IMR-90 (cell line): ENCODE results near the gene LCE3B. TPM values are rescaled to one million over a fixed set of nuclear protein-coding genes. Genes with fewer than 3 reads are reported as not detected.

Experiments used
- ATAC-seq: fragments of 200-7000 bp; cut with Tn5 transposase; 2 replicates; pipeline ENCODE4 v1.9.1; 2020; ENCODE audit warnings: low read depth, mild to moderate bottlenecking, moderate library complexity
- BruUV-seq: library from RNA; stranded (reverse); fragments of 400-500 nt; replicated peaks from 2 replicates; lab custom pipeline; 2021; lab: Mats Ljungman, UMichigan
- CTCF ChIA-PET: fragments of 300-600 bp; formaldehyde crosslinking; extraction: SDS; loops from one replicate; lab custom pipeline; 2021; ENCODE audit warnings: antibody characterized with exemption; lab: Yijun Ruan, JAX
- POLR2A ChIA-PET: fragments of 300-600 bp; sonication (Branson Sonifier 250); formaldehyde crosslinking; loops from one replicate; lab custom pipeline; 2022; ENCODE audit warnings: antibody characterized with exemption; ENCODE audit not compliant: unreplicated experiment; lab: Charles Lee
- DNase-seq: peaks from one replicate; pipeline ENCODE4 v3.0.0; 2013
- H2AFZ ChIP-seq: replicated peaks from 2 replicates; pipeline ENCODE3; 2013; ENCODE audit warnings: low read length, mild to moderate bottlenecking; ENCODE audit not compliant: poor library complexity
- H2AK5ac ChIP-seq: 2 replicates; pipeline ENCODE4 v1.6.1; 2013; ENCODE audit warnings: low read depth, low read length, inconsistent platforms
- H2AK9ac ChIP-seq: replicated peaks from 2 replicates; pipeline ENCODE3; 2013; ENCODE audit warnings: mild to moderate bottlenecking, low read depth, low read length, moderate library complexity; ENCODE audit not compliant: poor library complexity
- H2BK120ac ChIP-seq: 2 replicates; pipeline ENCODE4 v1.6.1; 2013; ENCODE audit warnings: low read depth, low read length, inconsistent platforms
- H2BK15ac ChIP-seq: 3 replicates; pipeline ENCODE4 v1.6.1; 2013; ENCODE audit warnings: low read depth, low read length, inconsistent platforms
- H2BK20ac ChIP-seq: 2 replicates; pipeline ENCODE4 v1.6.1; 2013; ENCODE audit warnings: low read depth, mild to moderate bottlenecking, inconsistent platforms, low read length, moderate library complexity
- H2BK5ac ChIP-seq: 2 replicates; pipeline ENCODE4 v1.6.1; 2013; ENCODE audit warnings: mild to moderate bottlenecking, low read depth, low read length, inconsistent platforms; ENCODE audit not compliant: poor library complexity, severe bottlenecking
- H3K14ac ChIP-seq: replicated peaks from 2 replicates; pipeline ENCODE4 v1.6.1; 2013; ENCODE audit warnings: low read depth, low read length, inconsistent platforms
- H3K18ac ChIP-seq: 2 replicates; pipeline ENCODE4 v1.6.1; 2013; ENCODE audit warnings: low read depth, low read length, control low read depth
- H3K23ac ChIP-seq: 2 replicates; pipeline ENCODE4 v1.6.1; 2013; ENCODE audit warnings: low read depth, low read length, inconsistent platforms
- H3K27ac ChIP-seq: 2 replicates; pipeline ENCODE4 v1.5.1; 2013; ENCODE audit warnings: mild to moderate bottlenecking, control low read depth, low read length; ENCODE audit not compliant: insufficient read depth
- H3K27me3 ChIP-seq: 2 replicates; pipeline ENCODE4 v1.6.1; 2013; ENCODE audit warnings: low read length; ENCODE audit not compliant: control insufficient read depth, insufficient read depth
- H3K36me3 ChIP-seq: 2 replicates; pipeline ENCODE4 v1.6.1; 2013; ENCODE audit warnings: low read length, mixed read lengths; ENCODE audit not compliant: control insufficient read depth, insufficient read depth
- H3K4ac ChIP-seq: 2 replicates; pipeline ENCODE4 v1.6.1; 2013; ENCODE audit warnings: low read depth, low read length, inconsistent platforms
- H3K4me1 ChIP-seq: 2 replicates; pipeline ENCODE4 v1.6.1; 2013; ENCODE audit warnings: low read length, mixed read lengths; ENCODE audit not compliant: control insufficient read depth, insufficient read depth
- H3K4me2 ChIP-seq: 2 replicates; pipeline ENCODE4 v1.6.1; 2013; ENCODE audit warnings: low read depth, mild to moderate bottlenecking, control low read depth, low read length, moderate library complexity
- H3K4me3 ChIP-seq: 2 replicates; pipeline ENCODE4 v1.5.1; 2013; ENCODE audit warnings: low read depth, mild to moderate bottlenecking, control low read depth, low read length, moderate library complexity; ENCODE audit not compliant: insufficient read depth
- H3K56ac ChIP-seq: 2 replicates; pipeline ENCODE4 v1.6.1; 2013; ENCODE audit warnings: low read length, inconsistent platforms; ENCODE audit not compliant: insufficient read depth; ENCODE audit errors: extremely low read depth
- H3K79me1 ChIP-seq, 2 experiments: 2 replicates each; pipeline ENCODE4 v1.6.1; 2013; ENCODE audit warnings: low read length in 2 of 2, inconsistent platforms in 1 of 2, low read depth in 1 of 2
- H3K9ac ChIP-seq: 2 replicates; pipeline ENCODE4 v1.6.1; 2013; ENCODE audit warnings: low read depth, low read length, control low read depth
- H3K9me1 ChIP-seq: 2 replicates; pipeline ENCODE4 v1.6.1; 2013; ENCODE audit warnings: low read length, inconsistent platforms; ENCODE audit not compliant: insufficient read depth
- H3K9me3 ChIP-seq: 2 replicates; pipeline ENCODE4 v1.6.1; 2013; ENCODE audit warnings: low read length; ENCODE audit not compliant: control insufficient read depth, insufficient read depth
- H4K20me1 ChIP-seq: 2 replicates; pipeline ENCODE4 v1.6.1; 2013; ENCODE audit warnings: low read length, inconsistent platforms; ENCODE audit not compliant: insufficient read depth
- H4K5ac ChIP-seq: 2 replicates; pipeline ENCODE4 v1.6.1; 2013; ENCODE audit warnings: mild to moderate bottlenecking, low read depth, low read length, control low read depth
- H4K8ac ChIP-seq, 2 experiments: 2 replicates each; pipeline ENCODE4 v1.6.1; 2013; ENCODE audit warnings: low read depth in 2 of 2, low read length in 2 of 2, control low read depth in 1 of 2, inconsistent platforms in 1 of 2
- H4K91ac ChIP-seq: 2 replicates; pipeline ENCODE4 v1.6.1; 2013; ENCODE audit warnings: low read depth, low read length, inconsistent platforms; ENCODE audit not compliant: insufficient read depth
- CEBPB ChIP-seq: IDR thresholded peaks from 2 replicates; pipeline ENCODE4 v1.6.1; 2012; ENCODE audit warnings: low read depth, low read length, improper control_type of control experiment
- CHD1 ChIP-seq: IDR thresholded peaks from 2 replicates; pipeline ENCODE4 v1.6.1; 2012; ENCODE audit warnings: low read depth, low read length, improper control_type of control experiment
- FOS ChIP-seq: fragments of 150-350 bp; IDR thresholded peaks from 2 replicates; pipeline ENCODE4 v1.6.1; 2016; ENCODE audit warnings: low read depth, low read length
- MAZ ChIP-seq: IDR thresholded peaks from 2 replicates; pipeline ENCODE4 v1.6.1; 2012; ENCODE audit warnings: low read depth, mild to moderate bottlenecking, low read length, improper control_type of control experiment, moderate library complexity, borderline replicate concordance
- MXI1 ChIP-seq: IDR thresholded peaks from 2 replicates; pipeline ENCODE4 v1.6.1; 2012; ENCODE audit warnings: low read depth, mild to moderate bottlenecking, low read length, moderate library complexity, borderline replicate concordance
- NFE2L2 ChIP-seq: fragments of 150-350 bp; IDR thresholded peaks from 2 replicates; pipeline ENCODE4 v1.6.1; 2016; ENCODE audit warnings: low read depth, mild to moderate bottlenecking, low read length
- POLR2A ChIP-seq: IDR thresholded peaks from 2 replicates; pipeline ENCODE4 v1.6.1; 2012; ENCODE audit warnings: mild to moderate bottlenecking, low read depth, low read length
- RAD21 ChIP-seq: IDR thresholded peaks from 2 replicates; pipeline ENCODE4 v1.6.1; 2012; ENCODE audit warnings: low read length, improper control_type of control experiment
- RCOR1 ChIP-seq: IDR thresholded peaks from 2 replicates; pipeline ENCODE4 v1.6.1; 2012; ENCODE audit warnings: mild to moderate bottlenecking, low read length, improper control_type of control experiment; ENCODE audit not compliant: insufficient replicate concordance
- RFX5 ChIP-seq: IDR thresholded peaks from 2 replicates; pipeline ENCODE4 v1.8.0; 2012; ENCODE audit warnings: low read depth, mild to moderate bottlenecking, low read length, moderate library complexity
- SMC3 ChIP-seq: fragments of 150-350 bp; IDR thresholded peaks from 2 replicates; pipeline ENCODE4 v1.6.1; 2016; ENCODE audit warnings: low read depth, mild to moderate bottlenecking, antibody characterized with exemption, low read length, moderate library complexity
- WGBS, 2 experiments: methylation state at CpG; one replicate each; pipeline versions ENCODE4 v1.1.5 to v1.1.7; 2013; ENCODE audit warnings: missing lambda C conversion rate in 2 of 2; ENCODE audit not compliant: insufficient read length in 1 of 2; ENCODE audit errors: extremely low coverage in 2 of 2; 5-methylcytosine and 5-hydroxymethylcytosine counted together
- dilution Hi-C: fragments of 300-500 bp; cut with HindIII; formaldehyde crosslinking; loops from one replicate; pipeline ENCODE4 v1.14.3; 2018; ENCODE audit warnings: low sequenced_read_pairs; ENCODE audit not compliant: unreplicated experiment
- in situ Hi-C: fragments of 300-500 bp; cut with MboI; formaldehyde crosslinking; loops from 3 replicates; pipeline ENCODE4 v1.14.3; 2019; ENCODE audit warnings: low sequenced_read_pairs, inconsistent platforms, mixed read lengths
- intact Hi-C: fragments of 100-400 bp; cut with micrococcal nuclease; formaldehyde crosslinking; loops from 2 replicates; pipeline ENCODE4 v1.10.0; 2022
- polyA plus RNA-seq, 3 experiments: library from polyadenylated mRNA; depleted of rRNA; stranded (reverse); fragments of >200 nt; gene quantifications; 2 replicates each; pipeline ENCODE4 v1.2.3, GENCODE V29; 2012; ENCODE audit warnings: low replicate concordance in 1 of 3
- total RNA-seq: library from RNA; depleted of rRNA; stranded (reverse); fragments of >200 nt; gene quantifications from 2 replicates; pipeline ENCODE4 v1.2.3, GENCODE V29; 2012
- TF ChIP-seq, protein P1 (sequence below): fragments of 150-350 bp; IDR thresholded peaks from 2 replicates; pipeline ENCODE4 v1.6.1; 2016; ENCODE audit warnings: low read depth, mild to moderate bottlenecking, low read length, moderate library complexity, borderline replicate concordance
- TF ChIP-seq, protein P2 (sequence below): fragments of 150-350 bp; IDR thresholded peaks from 2 replicates; pipeline ENCODE4 v1.6.1; 2017; ENCODE audit warnings: mild to moderate bottlenecking, antibody characterized with exemption, low read length, low read depth
- TF ChIP-seq, protein P3 (sequence below): conservative IDR thresholded peaks from 2 replicates; pipeline ENCODE4 v1.5.1; 2012; ENCODE audit warnings: mild to moderate bottlenecking, low read depth, low read length, improper control_type of control experiment

LCE3B gene
- total and polyA plus RNA-seq, 2 of the 4 experiments (the other 2 are of a cell fraction) = not detected

DNA sequence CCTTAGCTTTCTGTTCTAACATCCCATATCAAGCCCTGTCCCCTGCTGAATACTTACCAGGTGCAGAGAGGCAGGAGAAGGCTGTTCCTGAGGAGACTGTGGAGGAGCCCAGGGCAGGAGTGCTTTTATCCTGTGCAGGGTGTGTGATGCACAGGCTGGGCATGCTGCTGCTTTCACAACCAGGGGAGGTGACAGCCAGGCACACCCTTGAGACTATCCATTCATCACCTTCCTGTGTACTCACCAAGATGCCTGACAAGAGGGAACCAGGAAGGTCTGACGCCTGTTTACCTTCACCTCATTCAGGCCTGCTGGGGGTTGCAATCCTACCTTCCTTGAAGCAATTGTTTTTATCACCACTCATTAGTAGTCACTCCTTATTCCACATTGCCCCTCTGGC, 46.9 kb upstream of the LCE3B start, which contains the start of gene LCE3E:
TSS of gene LCE3E (minus strand) at position 100 of the 400 bp plus-strand sequence. CDS start 572 bp downstream, outside the sequence.
- Histone ChIP-seq H4K20me1 (no peaks in the 10 kb centered on the region), H2BK5ac (no peak within 1 kb of the TSS), H2BK20ac (no peak within 1 kb of the TSS), H3K27me3 (no peaks in the 10 kb centered on the region), H2BK15ac (no peak within 1 kb of the TSS), H3K56ac (no peak within 1 kb of the TSS), H4K91ac (no peak within 1 kb of the TSS), H2AK5ac (no peak within 1 kb of the TSS), H3K4me1 (no peaks in the 10 kb centered on the region), H4K8ac (no peak within 1 kb of the TSS), H3K9ac (no peak within 1 kb of the TSS), H3K79me1 (no peaks in the 10 kb centered on the region), H3K4ac (no peak within 1 kb of the TSS), H2AFZ (no peak within 1 kb of the TSS), H3K9me1 (no peaks in the 10 kb centered on the region), H3K36me3 (no peaks in the 10 kb centered on the region), H3K14ac (no peak within 1 kb of the TSS), H3K18ac (no peak within 1 kb of the TSS), H2BK120ac (no peak within 1 kb of the TSS), H3K4me3 (no peak within 1 kb of the TSS), H3K27ac (no peak within 1 kb of the TSS), H4K5ac (no peak within 1 kb of the TSS), H2AK9ac (no peak within 1 kb of the TSS), H3K23ac (no peak within 1 kb of the TSS), H3K9me3 (peaks cover 3% of the 10 kb centered on the region; the same call in 1 of the 2 replicates), H3K4me2 (no peak within 1 kb of the TSS)
- dilution Hi-C loops = no loop called here
- no peak for DNase-seq
- ChIA-PET CTCF (no interaction called here), POLR2A (no interaction called here)
- in situ Hi-C loops = no loop called here
- WGBS, 2 experiments = no CpG with 5 or more reads among the region's 1 CpG
- ATAC-seq = no peak
- no TSS peak for BruUV-seq
- TF ChIP-seq RFX5 (no peak), RAD21 (no peak), POLR2A (no peak), RCOR1 (no peak), CHD1 (no peak), SMC3 (no peak), MXI1 (no peak), MAZ (no peak), FOS (no peak), CEBPB (no peak), NFE2L2 (no peak)
- TF ChIP-seq, protein P1, sequence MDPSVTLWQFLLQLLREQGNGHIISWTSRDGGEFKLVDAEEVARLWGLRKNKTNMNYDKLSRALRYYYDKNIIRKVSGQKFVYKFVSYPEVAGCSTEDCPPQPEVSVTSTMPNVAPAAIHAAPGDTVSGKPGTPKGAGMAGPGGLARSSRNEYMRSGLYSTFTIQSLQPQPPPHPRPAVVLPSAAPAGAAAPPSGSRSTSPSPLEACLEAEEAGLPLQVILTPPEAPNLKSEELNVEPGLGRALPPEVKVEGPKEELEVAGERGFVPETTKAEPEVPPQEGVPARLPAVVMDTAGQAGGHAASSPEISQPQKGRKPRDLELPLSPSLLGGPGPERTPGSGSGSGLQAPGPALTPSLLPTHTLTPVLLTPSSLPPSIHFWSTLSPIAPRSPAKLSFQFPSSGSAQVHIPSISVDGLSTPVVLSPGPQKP = no peak
- TF ChIP-seq, protein P2, sequence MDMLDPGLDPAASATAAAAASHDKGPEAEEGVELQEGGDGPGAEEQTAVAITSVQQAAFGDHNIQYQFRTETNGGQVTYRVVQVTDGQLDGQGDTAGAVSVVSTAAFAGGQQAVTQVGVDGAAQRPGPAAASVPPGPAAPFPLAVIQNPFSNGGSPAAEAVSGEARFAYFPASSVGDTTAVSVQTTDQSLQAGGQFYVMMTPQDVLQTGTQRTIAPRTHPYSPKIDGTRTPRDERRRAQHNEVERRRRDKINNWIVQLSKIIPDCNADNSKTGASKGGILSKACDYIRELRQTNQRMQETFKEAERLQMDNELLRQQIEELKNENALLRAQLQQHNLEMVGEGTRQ = no peak
- TF ChIP-seq, protein P3, sequence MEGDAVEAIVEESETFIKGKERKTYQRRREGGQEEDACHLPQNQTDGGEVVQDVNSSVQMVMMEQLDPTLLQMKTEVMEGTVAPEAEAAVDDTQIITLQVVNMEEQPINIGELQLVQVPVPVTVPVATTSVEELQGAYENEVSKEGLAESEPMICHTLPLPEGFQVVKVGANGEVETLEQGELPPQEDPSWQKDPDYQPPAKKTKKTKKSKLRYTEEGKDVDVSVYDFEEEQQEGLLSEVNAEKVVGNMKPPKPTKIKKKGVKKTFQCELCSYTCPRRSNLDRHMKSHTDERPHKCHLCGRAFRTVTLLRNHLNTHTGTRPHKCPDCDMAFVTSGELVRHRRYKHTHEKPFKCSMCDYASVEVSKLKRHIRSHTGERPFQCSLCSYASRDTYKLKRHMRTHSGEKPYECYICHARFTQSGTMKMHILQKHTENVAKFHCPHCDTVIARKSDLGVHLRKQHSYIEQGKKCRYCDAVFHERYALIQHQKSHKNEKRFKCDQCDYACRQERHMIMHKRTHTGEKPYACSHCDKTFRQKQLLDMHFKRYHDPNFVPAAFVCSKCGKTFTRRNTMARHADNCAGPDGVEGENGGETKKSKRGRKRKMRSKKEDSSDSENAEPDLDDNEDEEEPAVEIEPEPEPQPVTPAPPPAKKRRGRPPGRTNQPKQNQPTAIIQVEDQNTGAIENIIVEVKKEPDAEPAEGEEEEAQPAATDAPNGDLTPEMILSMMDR = no peak
- intact Hi-C loops = no loop called here
